GM21515 (cell line): ENCODE results near the gene KCNIP3.
"Not testable (repeated sequence)": the region's sequence is repeated elsewhere in the genome, so short reads cannot be mapped to it uniquely, and the experiment has no call there.

ENCODE experiments used
- ATAC-seq: cut with Tn5 transposase; IDR thresholded peaks from one replicate; pipeline ENCODE4 v1.9.1; 2021; ENCODE audit not compliant: unreplicated experiment

The KCNIP3 gene

GRCh38 chr2:95359501-95359930 is 62.4 kb downstream of the KCNIP3 start:
- no peak for ATAC-seq

- no peak for ATAC-seq
Observed at GRCh38 chr2:95361216-95361980, 64.3 kb downstream of the KCNIP3 start.

- ATAC-seq = no peak
Observed at GRCh38 chr2:95362486-95362885, 65.3 kb downstream of the KCNIP3 start.

- no peak for ATAC-seq
Observed at GRCh38 chr2:95366514-95366913, 69.4 kb downstream of the KCNIP3 start.

- no peak for ATAC-seq
Observed at GRCh38 chr2:95372216-95372829, 75.2 kb downstream of the KCNIP3 start.

GRCh38 chr2:95372845-95373244 is 75.7 kb downstream of the KCNIP3 start:
- no peak for ATAC-seq

- no peak for ATAC-seq
Observed at GRCh38 chr2:95374029-95374428, 76.9 kb downstream of the KCNIP3 start.

- no peak for ATAC-seq
Observed at GRCh38 chr2:95374451-95374920, 77.3 kb downstream of the KCNIP3 start.

GRCh38 chr2:95374921-95375471 is 77.8 kb downstream of the KCNIP3 start:
- no peak for ATAC-seq

GRCh38 chr2:95375532-95376150 is 78.5 kb downstream of the KCNIP3 start:
- ATAC-seq = no peak

GRCh38 chr2:95376311-95377215 is 79.4 kb downstream of the KCNIP3 start:
- no peak for ATAC-seq

GRCh38 chr2:95377216-95378123 is 80.3 kb downstream of the KCNIP3 start:
- ATAC-seq = no peak

GRCh38 chr2:95378281-95378680 is 81.1 kb downstream of the KCNIP3 start:
- ATAC-seq = not testable (repeated sequence)

- no peak for ATAC-seq
Observed at GRCh38 chr2:95379371-95379831, 82.3 kb downstream of the KCNIP3 start.

- ATAC-seq = no peak
Observed at GRCh38 chr2:95380280-95380679, 83.1 kb downstream of the KCNIP3 start.

GRCh38 chr2:95380731-95381130 is 83.6 kb downstream of the KCNIP3 start:
- no peak for ATAC-seq

- no peak for ATAC-seq
Observed at GRCh38 chr2:95381212-95382191, 84.4 kb downstream of the KCNIP3 start.

- ATAC-seq = no peak
Observed at GRCh38 chr2:95382192-95382591, 85.0 kb downstream of the KCNIP3 start.
